Esophagus squamous epithelium (tissue), 5 donors: ENCODE results near the gene KIZ. TPM values are rescaled to one million over a fixed set of nuclear protein-coding genes. Genes with fewer than 3 reads are reported as not detected.
"Not testable (repeated sequence)": the region's sequence is repeated elsewhere in the genome, so short reads cannot be mapped to it uniquely, and the experiment has no call there.

Experiments
- DNase-seq: peaks from one replicate; lab custom pipeline; 2025; lab: John Stamatoyannopoulos, UW
- H3K27ac ChIP-seq, 4 donors: fragments of 200-600 bp; sonication (generic); one replicate each; pipeline ENCODE4 v1.5.1; 2016 to 2019; ENCODE audit warnings: mild to moderate bottlenecking in 1 of 4
- H3K27me3 ChIP-seq, 4 donors: fragments of 200-600 bp; sonication (generic); 1 replicate in 3 of 4; 2 replicates in 1 of 4; pipeline versions ENCODE4 v1.5.1 to v1.6.0; 2017 to 2021; ENCODE audit warnings: antibody characterized with exemption in 1 of 4
- H3K36me3 ChIP-seq, 3 donors: fragments of 200-600 bp; sonication (generic); one replicate each; pipeline ENCODE4 v1.5.1; 2016 to 2019
- H3K4me1 ChIP-seq, 3 donors: fragments of 200-600 bp; sonication (generic); one replicate each; pipeline ENCODE4 v1.5.1; 2017 to 2019
- H3K4me3 ChIP-seq, 4 donors: fragments of 200-600 bp; sonication (generic); 1 replicate in 3 of 4; 2 replicates in 1 of 4; pipeline ENCODE4 v1.5.1; 2016 to 2019; ENCODE audit warnings: mild to moderate bottlenecking in 2 of 4, moderate library complexity in 1 of 4
- H3K9me3 ChIP-seq, 3 donors: fragments of 200-600 bp; sonication (generic); one replicate each; pipeline ENCODE4 v1.5.1; 2016 to 2019
- POLR2A ChIP-seq, 4 donors: fragments of 450-650 bp; IDR thresholded peaks; one replicate each; pipeline ENCODE4 v1.6.1; 2017; ENCODE audit warnings: antibody characterized with exemption in 4 of 4, mild to moderate bottlenecking in 4 of 4, moderate library complexity in 3 of 4
- WGBS, 2 donors: methylation state at CpG; one replicate each; pipeline ENCODE4 v1.1.5; 2018; 5-methylcytosine and 5-hydroxymethylcytosine counted together
- intact Hi-C: fragments of 100-400 bp; cut with DNase I; formaldehyde crosslinking; loops from one replicate; pipeline ENCODE4 v1.15.0; 2022
- total RNA-seq, 4 donors: library from RNA; depleted of rRNA; stranded (reverse); fragments of >200 nt; gene quantifications; one replicate each; pipeline ENCODE4 v1.1.0, GENCODE V29; 2016
- TF ChIP-seq, protein P1 (sequence below), 6 experiments: fragments of 450-650 bp in 4 of 6; fragments of 200-600 bp in 2 of 6; sonication (generic) in 2 of 6; IDR thresholded peaks; one replicate each; pipeline ENCODE4 v1.5.1; 2016 to 2019; ENCODE audit warnings: antibody characterized with exemption in 6 of 6, mild to moderate bottlenecking in 4 of 6, moderate library complexity in 4 of 6
- donor health status: DM: yes; HTN: yes; CAD: no.

KIZ gene
- total RNA-seq, 4 donors from 2014 or later, result 2.2 to 15.3 (median 9.1) TPM

DNA sequence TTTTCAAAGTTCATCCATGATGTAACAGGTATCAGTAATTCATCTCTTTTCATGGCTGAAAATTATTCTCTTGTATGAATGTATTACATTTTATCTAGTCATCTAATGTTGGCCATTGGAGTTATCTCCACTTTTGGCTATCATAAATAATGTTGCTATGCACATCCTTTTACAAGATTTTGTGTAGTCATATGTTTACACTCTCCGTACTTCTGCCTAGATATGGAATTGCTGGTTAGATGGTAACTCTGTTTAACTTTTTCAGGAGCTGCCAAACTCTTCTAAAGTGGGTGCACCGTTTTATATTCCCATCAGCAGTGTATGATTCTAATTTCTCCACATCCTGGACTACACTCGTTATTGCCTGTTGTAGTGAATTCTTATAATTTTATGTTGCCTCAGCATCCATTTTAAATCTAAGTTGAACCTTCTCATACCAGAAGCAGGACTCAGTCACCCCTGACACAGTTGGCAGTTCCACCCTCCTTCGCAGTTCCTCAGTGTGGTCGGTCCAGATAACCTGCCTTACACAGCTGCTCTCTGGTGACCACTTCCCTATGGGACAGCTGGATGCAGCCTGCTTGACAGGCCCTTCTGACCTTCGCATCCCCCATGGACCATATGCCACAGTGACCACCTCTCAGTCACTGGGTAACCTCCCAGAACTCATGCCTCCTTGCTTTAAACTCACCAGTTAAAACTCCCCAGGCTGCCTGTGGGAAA, 33.9 kb downstream of the KIZ start:
- peaks cover 0 to 21% (median 0%) of the 10 kb centered on the region in 3 donors for H3K36me3 ChIP-seq
- no peak for TF ChIP-seq POLR2A (IDR thresholded peaks at IDR 0.05)
- TF ChIP-seq, protein P1, sequence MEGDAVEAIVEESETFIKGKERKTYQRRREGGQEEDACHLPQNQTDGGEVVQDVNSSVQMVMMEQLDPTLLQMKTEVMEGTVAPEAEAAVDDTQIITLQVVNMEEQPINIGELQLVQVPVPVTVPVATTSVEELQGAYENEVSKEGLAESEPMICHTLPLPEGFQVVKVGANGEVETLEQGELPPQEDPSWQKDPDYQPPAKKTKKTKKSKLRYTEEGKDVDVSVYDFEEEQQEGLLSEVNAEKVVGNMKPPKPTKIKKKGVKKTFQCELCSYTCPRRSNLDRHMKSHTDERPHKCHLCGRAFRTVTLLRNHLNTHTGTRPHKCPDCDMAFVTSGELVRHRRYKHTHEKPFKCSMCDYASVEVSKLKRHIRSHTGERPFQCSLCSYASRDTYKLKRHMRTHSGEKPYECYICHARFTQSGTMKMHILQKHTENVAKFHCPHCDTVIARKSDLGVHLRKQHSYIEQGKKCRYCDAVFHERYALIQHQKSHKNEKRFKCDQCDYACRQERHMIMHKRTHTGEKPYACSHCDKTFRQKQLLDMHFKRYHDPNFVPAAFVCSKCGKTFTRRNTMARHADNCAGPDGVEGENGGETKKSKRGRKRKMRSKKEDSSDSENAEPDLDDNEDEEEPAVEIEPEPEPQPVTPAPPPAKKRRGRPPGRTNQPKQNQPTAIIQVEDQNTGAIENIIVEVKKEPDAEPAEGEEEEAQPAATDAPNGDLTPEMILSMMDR (IDR thresholded peaks at IDR 0.05), result no peak
- H3K4me3 ChIP-seq, result no peak overlapping the region
- H3K27ac ChIP-seq, result no peak overlapping the region
- no peaks in the 10 kb centered on the region for H3K27me3 ChIP-seq
- H3K4me1 ChIP-seq, result peaks cover 0 to 12% (median 0%) of the 10 kb centered on the region in 3 donors
- H3K9me3 ChIP-seq, result no peaks in the 10 kb centered on the region
- intact Hi-C loops, result no loop called here
- 86 to 93% methylated on average over 5 to 6 of the region's 6 CpGs for WGBS, 2 donors
- no peak for DNase-seq

DNA sequence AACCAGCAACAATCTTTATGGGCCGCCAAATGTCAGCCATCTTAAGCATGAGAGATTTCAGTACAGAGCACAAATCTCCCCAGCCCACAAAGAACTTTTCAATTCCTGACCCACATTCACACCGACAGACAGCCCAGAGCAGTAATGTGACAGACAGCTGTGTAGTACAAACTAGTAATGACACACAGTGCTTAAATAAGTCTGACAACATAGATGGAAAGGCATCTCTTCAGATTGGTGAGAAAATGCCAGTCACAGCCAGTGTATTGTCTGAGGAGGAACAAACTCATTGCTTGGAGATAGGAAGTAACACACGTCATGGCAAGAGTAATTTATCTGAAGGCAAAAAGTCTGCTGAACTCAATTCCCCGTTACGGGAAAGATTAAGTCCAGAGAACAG, 36.0 kb downstream of the KIZ start:
- intact Hi-C loops, result no loop called here
- peaks cover 0 to 21% (median 0%) of the 10 kb centered on the region in 3 donors for H3K36me3 ChIP-seq
- peaks cover 0 to 12% (median 0%) of the 10 kb centered on the region in 3 donors for H3K4me1 ChIP-seq
- H3K27me3 ChIP-seq, result no peaks in the 10 kb centered on the region
- TF ChIP-seq, protein P1 (IDR thresholded peaks at IDR 0.05), result no peak
- TF ChIP-seq POLR2A (IDR thresholded peaks at IDR 0.05), result no peak
- H3K9me3 ChIP-seq, result no peaks in the 10 kb centered on the region
- 63 to 74% methylated on average over 4 to 5 of the region's 5 CpGs for WGBS, 2 donors
- DNase-seq, result no peak
- H3K4me3 ChIP-seq, result no peak overlapping the region
- H3K27ac ChIP-seq, result peak overlapping the region in 1 of 4 donors; percentile 46

DNA sequence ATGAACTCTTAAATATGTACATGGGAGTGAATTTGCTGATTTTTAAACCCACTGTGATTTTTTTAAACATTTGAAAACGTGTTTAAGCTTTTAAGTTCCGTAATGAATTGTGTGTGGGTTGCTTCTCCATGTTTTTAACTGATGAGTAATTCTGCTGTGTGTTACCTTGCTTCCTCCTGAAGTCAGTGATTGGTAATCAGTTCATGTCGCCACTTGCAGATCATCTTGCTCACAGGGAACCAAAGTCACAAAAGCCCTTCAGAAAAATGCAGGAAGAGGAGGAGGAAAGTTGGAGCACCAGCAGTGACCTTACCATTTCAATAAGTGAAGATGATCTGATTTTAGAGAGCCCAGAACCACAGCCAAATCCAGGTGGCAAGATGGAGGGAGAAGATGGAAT, 36.7 kb downstream of the KIZ start:
- H3K27ac ChIP-seq, result peak overlapping the region in 2 of 4 donors; percentile 4 to 46
- H3K4me1 ChIP-seq, result peaks cover 0 to 12% (median 0%) of the 10 kb centered on the region in 3 donors
- no peaks in the 10 kb centered on the region for H3K27me3 ChIP-seq
- H3K9me3 ChIP-seq, result no peaks in the 10 kb centered on the region
- H3K4me3 ChIP-seq, result no peak overlapping the region
- peaks cover 0 to 21% (median 0%) of the 10 kb centered on the region in 3 donors for H3K36me3 ChIP-seq
- WGBS, 2 donors, result 29 to 71% methylated on average over 3 of the region's 3 CpGs
- no peak for DNase-seq
- intact Hi-C loops, result no loop called here
- TF ChIP-seq POLR2A (IDR thresholded peaks at IDR 0.05), result no peak
- TF ChIP-seq, protein P1 (IDR thresholded peaks at IDR 0.05), result no peak

DNA sequence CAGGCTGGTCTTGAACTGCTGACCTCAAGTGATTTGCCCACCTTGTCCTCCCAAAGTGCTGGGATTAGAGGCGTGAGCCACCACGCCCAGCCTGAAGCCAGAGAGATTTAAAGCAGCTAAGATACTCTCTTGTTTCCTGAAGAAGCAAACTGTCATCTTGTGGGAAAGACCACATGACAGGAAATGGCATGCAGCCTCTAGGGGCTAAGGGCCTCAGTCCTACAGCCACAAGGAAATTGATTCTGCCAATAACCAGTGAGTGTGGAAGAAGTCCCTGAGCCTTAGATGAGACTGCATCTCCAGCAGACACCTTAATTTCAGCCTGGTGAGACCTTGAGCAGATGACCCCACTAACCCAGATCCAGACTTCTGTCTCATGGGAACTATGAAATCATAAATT, 40.9 kb downstream of the KIZ start:
- intact Hi-C loops, result no loop called here
- Histone ChIP-seq H3K9me3 (no peaks in the 10 kb centered on the region), H3K27me3 (no peaks in the 10 kb centered on the region), H3K4me1 (peaks cover 0 to 12% (median 0%) of the 10 kb centered on the region in 3 donors), H3K27ac (no peak overlapping the region), H3K4me3 (no peak overlapping the region), H3K36me3 (peaks cover 0 to 16% (median 0%) of the 10 kb centered on the region in 3 donors)
- TF ChIP-seq, protein P1 (IDR thresholded peaks at IDR 0.05), result no peak
- TF ChIP-seq POLR2A (IDR thresholded peaks at IDR 0.05), result no peak
- 85% methylated on average over 2 of the region's 2 CpGs; no CpG with 5 or more reads in 1 of the 2 donors for WGBS, 2 donors
- no peak for DNase-seq

DNA sequence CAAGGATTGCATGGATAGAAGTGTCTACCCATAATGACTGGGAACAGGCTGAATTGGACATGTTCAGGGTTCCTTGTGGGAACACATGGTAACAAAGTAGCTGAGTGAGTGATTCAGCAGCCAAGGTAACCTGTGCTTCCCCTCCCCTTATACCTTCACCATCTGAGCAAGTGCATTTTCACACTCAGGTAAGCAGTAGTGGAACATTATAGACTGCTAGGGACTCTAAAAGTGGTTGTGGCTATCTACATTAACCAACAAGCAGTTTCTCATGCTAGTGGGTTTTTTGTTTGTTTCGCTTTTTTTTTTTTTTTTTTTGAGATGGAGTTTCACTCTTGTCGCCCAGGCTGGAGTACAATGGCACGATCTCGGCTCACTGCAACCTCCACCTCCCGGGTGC, 41.4 kb downstream of the KIZ start:
- H3K27ac ChIP-seq, result no peak overlapping the region
- H3K27me3 ChIP-seq, result no peaks in the 10 kb centered on the region
- peaks cover 0 to 10% (median 0%) of the 10 kb centered on the region in 3 donors for H3K4me1 ChIP-seq
- no peaks in the 10 kb centered on the region for H3K9me3 ChIP-seq
- intact Hi-C loops, result no loop called here
- no peak overlapping the region for H3K4me3 ChIP-seq
- 95 to 100% methylated on average over 5 of the region's 5 CpGs for WGBS, 2 donors
- DNase-seq, result no peak
- H3K36me3 ChIP-seq, result peaks cover 0 to 11% (median 0%) of the 10 kb centered on the region in 3 donors
- no peak for TF ChIP-seq POLR2A (IDR thresholded peaks at IDR 0.05)
- TF ChIP-seq, protein P1 (IDR thresholded peaks at IDR 0.05), result no peak

DNA sequence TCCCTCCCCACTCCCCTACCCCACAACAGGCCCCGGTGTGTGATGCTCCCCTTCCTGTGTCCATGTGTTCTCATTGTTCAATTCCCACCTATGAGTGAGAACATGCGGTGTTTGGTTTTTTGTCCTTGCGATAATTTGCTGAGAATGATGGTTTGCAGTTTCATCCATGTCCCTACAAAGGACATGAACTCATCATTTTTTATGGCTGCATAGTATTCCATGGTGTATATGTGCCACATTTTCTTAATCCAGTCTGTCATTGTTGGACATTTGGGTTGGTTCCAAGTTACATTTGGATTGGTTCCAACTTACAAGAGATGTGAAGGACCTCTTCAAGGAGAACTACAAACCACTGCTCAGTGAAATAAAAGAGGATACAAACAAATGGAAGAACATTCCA, 42.2 kb downstream of the KIZ start:
- H3K36me3 ChIP-seq, H3K4me1 ChIP-seq, DNase-seq, H3K27me3 ChIP-seq, intact Hi-C loops, H3K4me3 ChIP-seq, H3K27ac ChIP-seq, H3K9me3 ChIP-seq: not testable (repeated sequence)
- WGBS, 2 donors, result 93 to 100% methylated on average over 3 of the region's 3 CpGs
